D721Med (cell line): Measurements from ENCODE around the gene HLA-A.

ENCODE experiments used
- DNase-seq: peaks from one replicate; pipeline ENCODE4 v3.0.0; 2011; ENCODE audit warnings: low spot score; ENCODE audit not compliant: insufficient read length
- FAIRE-seq: peaks from 2 replicates; lab custom pipeline; 2011; peaks lifted over from hg19 to GRCh38; lab: Jason Lieb, UNC
- TF ChIP-seq, protein P1 (sequence below): IDR thresholded peaks from 2 replicates; pipeline ENCODE4 v1.5.1; 2012; ENCODE audit warnings: mild to moderate bottlenecking, control low read depth; ENCODE audit not compliant: insufficient read depth; ENCODE audit errors: missing control alignments

HLA-A gene

GRCh38 chr6:29908710-29909109 lies 33.6 kb upstream of the HLA-A start:
- TF ChIP-seq, protein P1, sequence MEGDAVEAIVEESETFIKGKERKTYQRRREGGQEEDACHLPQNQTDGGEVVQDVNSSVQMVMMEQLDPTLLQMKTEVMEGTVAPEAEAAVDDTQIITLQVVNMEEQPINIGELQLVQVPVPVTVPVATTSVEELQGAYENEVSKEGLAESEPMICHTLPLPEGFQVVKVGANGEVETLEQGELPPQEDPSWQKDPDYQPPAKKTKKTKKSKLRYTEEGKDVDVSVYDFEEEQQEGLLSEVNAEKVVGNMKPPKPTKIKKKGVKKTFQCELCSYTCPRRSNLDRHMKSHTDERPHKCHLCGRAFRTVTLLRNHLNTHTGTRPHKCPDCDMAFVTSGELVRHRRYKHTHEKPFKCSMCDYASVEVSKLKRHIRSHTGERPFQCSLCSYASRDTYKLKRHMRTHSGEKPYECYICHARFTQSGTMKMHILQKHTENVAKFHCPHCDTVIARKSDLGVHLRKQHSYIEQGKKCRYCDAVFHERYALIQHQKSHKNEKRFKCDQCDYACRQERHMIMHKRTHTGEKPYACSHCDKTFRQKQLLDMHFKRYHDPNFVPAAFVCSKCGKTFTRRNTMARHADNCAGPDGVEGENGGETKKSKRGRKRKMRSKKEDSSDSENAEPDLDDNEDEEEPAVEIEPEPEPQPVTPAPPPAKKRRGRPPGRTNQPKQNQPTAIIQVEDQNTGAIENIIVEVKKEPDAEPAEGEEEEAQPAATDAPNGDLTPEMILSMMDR, result no peak
- FAIRE-seq, result no peak
- DNase-seq, result no peak

DNA sequence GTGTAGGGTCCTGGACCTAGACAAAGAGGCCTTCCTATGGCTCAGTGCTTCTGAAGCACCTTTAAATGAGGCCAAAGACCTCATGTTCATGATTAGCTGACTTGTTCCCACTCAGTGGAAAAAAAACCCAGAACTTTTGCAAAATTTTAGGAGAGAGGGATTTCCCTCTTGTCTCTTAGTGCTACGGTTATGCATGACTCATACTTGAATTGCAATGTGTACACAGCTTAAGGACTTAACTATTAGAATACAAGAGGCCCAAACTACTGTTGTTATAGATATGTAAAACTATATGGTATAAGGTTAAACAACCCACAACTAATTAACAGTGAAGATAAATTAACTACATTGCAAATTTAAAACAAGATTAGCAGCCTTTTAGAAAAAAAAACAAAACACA lies 32.3 kb upstream of the HLA-A start:
- TF ChIP-seq, protein P1, result no peak
- DNase-seq, result no peak
- FAIRE-seq, result no peak

DNA sequence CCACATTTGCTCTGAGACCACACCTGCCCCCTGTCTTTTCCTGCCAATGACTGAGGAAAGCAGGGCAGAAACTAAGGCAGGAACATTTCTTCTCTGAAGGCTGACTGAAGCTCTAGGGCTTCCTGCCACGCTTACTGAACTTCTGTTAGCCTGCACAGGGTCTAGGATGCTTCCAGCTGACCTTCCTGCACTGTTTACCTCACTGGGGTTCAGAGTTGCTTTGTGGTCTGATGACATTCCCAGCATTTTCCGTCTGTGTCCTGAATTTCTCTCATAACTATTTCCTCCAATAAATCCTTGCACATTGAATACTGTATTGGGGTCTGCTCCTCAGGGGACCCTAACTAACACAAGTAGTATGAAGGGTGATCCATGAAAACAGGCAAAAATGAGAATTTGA lies 29.5 kb upstream of the HLA-A start:
- TF ChIP-seq, protein P1, result no peak
- FAIRE-seq, result no peak

DNA sequence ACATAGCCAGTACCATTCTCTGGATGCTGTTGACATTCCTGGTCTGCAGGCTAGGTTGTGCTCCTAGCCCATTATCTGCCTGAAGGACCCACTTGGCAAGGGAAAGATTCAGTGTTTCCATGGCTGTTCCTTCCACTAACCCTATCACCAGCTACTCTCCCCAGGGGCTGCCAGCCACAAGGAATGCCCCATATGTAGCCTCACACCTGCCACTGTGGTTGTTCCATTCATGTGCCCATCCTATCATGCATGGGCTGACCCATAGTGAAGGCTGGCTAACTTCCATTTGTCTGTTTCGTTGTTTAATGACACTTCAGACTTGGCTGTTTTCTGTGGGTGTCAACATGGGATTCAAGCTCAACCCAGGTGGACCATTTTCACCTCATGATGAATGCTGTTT lies 25.6 kb upstream of the HLA-A start:
- TF ChIP-seq, protein P1, result no peak
- FAIRE-seq, result no peak
- DNase-seq, result no peak

More for the DNA sequence above, 29.5 kb upstream of the HLA-A start:
- DNase-seq, result no peak

- FAIRE-seq (no peak), DNase-seq (no peak)
- TF ChIP-seq, protein P1, result no peak
Observed at GRCh38 chr6:29917857-29918256, 24.5 kb upstream of the HLA-A start.

DNA sequence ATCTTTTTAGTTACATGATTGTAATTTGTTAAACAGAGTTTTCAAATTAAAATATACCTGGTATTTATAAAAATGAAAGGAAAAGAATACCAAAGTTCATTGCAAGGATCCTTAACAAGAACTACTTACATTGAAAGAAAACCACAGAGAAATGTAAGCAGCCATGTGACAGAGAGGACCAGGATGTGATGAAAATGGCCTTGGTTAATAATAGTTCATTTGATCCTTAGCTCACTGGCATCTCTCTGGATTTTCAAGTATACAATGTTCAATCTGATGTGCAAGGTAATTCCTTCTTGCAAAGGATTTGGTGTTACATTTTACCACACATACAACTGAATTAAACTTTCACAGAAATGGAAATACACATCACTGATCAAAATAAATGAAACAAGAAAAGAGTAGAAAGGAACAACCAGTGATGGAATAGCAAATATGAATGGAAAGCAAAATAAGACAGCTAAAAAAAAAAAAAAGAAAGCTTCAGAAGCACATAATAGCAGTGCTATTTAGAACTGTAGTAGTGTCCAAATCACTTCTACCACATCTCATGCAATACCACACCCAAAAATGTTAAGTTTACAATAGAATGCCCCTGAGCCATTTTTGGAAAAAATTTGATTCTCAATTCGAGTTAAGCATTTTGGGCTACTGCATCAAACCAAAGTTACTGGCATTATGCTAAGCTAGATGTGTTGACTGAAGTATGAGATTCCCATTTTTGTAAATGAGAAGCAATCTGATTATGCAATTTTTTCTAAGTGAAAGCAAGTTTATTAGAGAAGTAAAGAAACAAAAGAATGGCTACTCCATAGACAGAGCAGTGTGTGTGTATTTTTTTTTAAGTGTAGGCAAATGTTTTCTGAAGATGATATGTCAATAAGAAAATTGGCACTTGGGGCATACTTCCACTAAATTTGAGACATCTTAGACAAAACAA lies 22.6 kb upstream of the HLA-A start:
- DNase-seq (no peak), FAIRE-seq (no peak)
- TF ChIP-seq, protein P1, result no peak

GRCh38 chr6:29924287-29924686 lies 18.0 kb upstream of the HLA-A start:
- TF ChIP-seq, protein P1, result no peak
- DNase-seq (no peak), FAIRE-seq (no peak)
